Gastrocnemius medialis (tissue), 4 donors: ENCODE results near the gene CAV1. TPM values are rescaled to one million over a fixed set of nuclear protein-coding genes. Genes with fewer than 3 reads are reported as not detected.
"Not testable (repeated sequence)": the region's sequence is repeated elsewhere in the genome, so short reads cannot be mapped to it uniquely, and the experiment has no call there.

ENCODE experiments used
- ATAC-seq, 2 donors: fragments of 150-250 bp; one replicate each; pipeline ENCODE4 v1.9.1; 2016
- DNase-seq, 2 donors: peaks; one replicate each; pipeline ENCODE4 v3.0.0-alpha.2; 2019
- H3K27ac ChIP-seq, 4 donors: fragments of 200-600 bp; sonication (generic); 1 replicate in 1 of 4; 2 replicates in 3 of 4; pipeline ENCODE4 v1.5.1; 2016 to 2018; ENCODE audit warnings: mild to moderate bottlenecking in 2 of 4, moderate library complexity in 1 of 4
- H3K27me3 ChIP-seq, 3 donors: fragments of 200-600 bp; sonication (generic) in 2 of 3; 1 replicate in 1 of 3; 2 replicates in 2 of 3; pipeline versions ENCODE4 v1.5.1 to v1.6.0; 2016 to 2019; ENCODE audit warnings: mild to moderate bottlenecking in 1 of 3, moderate library complexity in 1 of 3
- H3K36me3 ChIP-seq, 2 donors: fragments of 200-600 bp; sonication (generic) in 1 of 2; one replicate each; pipeline ENCODE4 v1.5.1; 2017 to 2018
- H3K4me1 ChIP-seq, 2 donors: fragments of 200-600 bp; sonication (generic) in 1 of 2; one replicate each; pipeline ENCODE4 v1.5.1; 2016 to 2017; ENCODE audit warnings: mild to moderate bottlenecking in 2 of 2
- H3K4me3 ChIP-seq, 4 donors: fragments of 200-600 bp; sonication (generic) in 3 of 4; 1 replicate in 1 of 4; 2 replicates in 3 of 4; pipeline ENCODE4 v1.5.1; 2016 to 2019; ENCODE audit warnings: mild to moderate bottlenecking in 2 of 4
- H3K9me3 ChIP-seq, 3 donors: fragments of 200-600 bp; sonication (generic) in 2 of 3; 1 replicate in 1 of 3; 2 replicates in 2 of 3; pipeline ENCODE4 v1.5.1; 2016 to 2019
- CTCF ChIP-seq, 5 experiments: fragments of 450-650 bp in 3 of 5; fragments of 200-600 bp in 2 of 5; sonication (generic) in 2 of 5; IDR thresholded peaks in 4 of 5; conservative IDR thresholded peaks in 1 of 5; 1 replicate in 4 of 5; 2 replicates in 1 of 5; pipeline ENCODE4 v1.5.1; 2016 to 2019; ENCODE audit warnings: antibody characterized with exemption in 5 of 5, mild to moderate bottlenecking in 3 of 5, moderate library complexity in 3 of 5
- POLR2A ChIP-seq, 2 donors: fragments of 450-650 bp; IDR thresholded peaks; one replicate each; pipeline ENCODE4 v1.6.1; 2017; ENCODE audit warnings: antibody characterized with exemption in 2 of 2, mild to moderate bottlenecking in 2 of 2, moderate library complexity in 2 of 2
- in situ Hi-C, 4 donors: fragments of 200-750 bp; cut with MboI; loops; one replicate each; pipeline versions ENCODE4 v1.15.0 to v1.8.0; 2017; ENCODE audit warnings: low sequenced_read_pairs in 4 of 4
- intact Hi-C: fragments of 100-400 bp; cut with DNase I; formaldehyde crosslinking; loops from one replicate; pipeline ENCODE4 v1.15.1; 2023; ENCODE audit warnings: low total_unique reads
- total RNA-seq, 4 donors: library from RNA; depleted of rRNA; stranded (reverse); fragments of >200 nt; gene quantifications; one replicate each; pipeline versions ENCODE4 v1.1.0 to v1.2.3, GENCODE V29; 2016

The CAV1 gene
- total RNA-seq = 10 to 100 TPM; 64.7 to 87.8 (median 71.2) TPM

- peaks cover 0 to 4% of the 10 kb centered on the region in 2 donors for H3K36me3 ChIP-seq
- peaks cover 0 to 14% of the 10 kb centered on the region in 2 donors for H3K4me1 ChIP-seq
- H3K27me3 ChIP-seq = no peaks in the 10 kb centered on the region
- TF ChIP-seq POLR2A (IDR thresholded peaks at IDR 0.05) = peak; percentile 53 to 67
- TF ChIP-seq CTCF (IDR thresholded peaks at IDR 0.05 in 4 of 5, conservative IDR thresholded peaks at IDR 0.05 in 1 of 5) = peak in 2 of 5 experiments; percentile 9 to 21
- no peaks in the 10 kb centered on the region for H3K9me3 ChIP-seq
- intact Hi-C loops = loop anchor here (2.0 to 5.0 kb wide), 2 partner anchors 24 to 283 kb away; no protein-coding TSS in a partner anchor
- in situ Hi-C loops = loop anchor here (5.0 to 10.0 kb wide), 3 partner anchors 60 to 267 kb away; no protein-coding TSS in a partner anchor
- ATAC-seq = peak; percentile 57 to 59
- peak; percentile 54 to 58 for DNase-seq
- H3K4me3 ChIP-seq = peak within 1 kb of the TSS; percentile 59 to 79 (median 70)
- peak within 1 kb of the TSS; percentile 82 to 85 (median 82) for H3K27ac ChIP-seq
These were observed at the start of gene CAV1 for GRCh38 chr7:116524609-116525297. TSS of gene CAV1 (plus strand) at chr7:116525036. CDS start at chr7:116525063, 27 bp downstream.

DNA sequence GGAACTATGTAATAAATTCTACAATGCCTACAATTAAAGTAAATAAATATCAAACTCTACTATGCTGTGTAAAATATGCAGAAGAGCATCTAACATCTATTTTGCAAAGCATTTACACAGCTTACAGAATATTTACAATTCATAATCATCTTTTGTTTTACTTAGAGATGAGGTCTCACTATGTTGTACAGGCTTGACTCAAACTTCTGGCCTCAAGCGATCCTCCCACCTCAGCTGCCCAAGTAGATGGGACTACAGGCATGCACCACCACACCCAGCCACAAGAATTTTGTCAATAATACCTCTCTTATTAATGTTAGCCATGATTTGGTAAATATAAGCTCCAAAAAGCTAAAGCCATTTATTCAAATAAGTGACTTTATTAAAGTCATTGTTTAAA, 47.2 kb upstream of the CAV1 start:
- intact Hi-C loops (no loop called here), in situ Hi-C loops (no loop called here)
- Histone ChIP-seq H3K4me1 (no peaks in the 10 kb centered on the region), H3K4me3 (no peak overlapping the region), H3K36me3 (no peaks in the 10 kb centered on the region), H3K27me3 (no peaks in the 10 kb centered on the region), H3K27ac (no peak overlapping the region), H3K9me3 (no peaks in the 10 kb centered on the region)
- ATAC-seq = no peak
- DNase-seq = no peak
- TF ChIP-seq POLR2A (IDR thresholded peaks at IDR 0.05) (no peak), CTCF (IDR thresholded peaks at IDR 0.05 in 4 of 5, conservative IDR thresholded peaks at IDR 0.05 in 1 of 5) (no peak)

DNA sequence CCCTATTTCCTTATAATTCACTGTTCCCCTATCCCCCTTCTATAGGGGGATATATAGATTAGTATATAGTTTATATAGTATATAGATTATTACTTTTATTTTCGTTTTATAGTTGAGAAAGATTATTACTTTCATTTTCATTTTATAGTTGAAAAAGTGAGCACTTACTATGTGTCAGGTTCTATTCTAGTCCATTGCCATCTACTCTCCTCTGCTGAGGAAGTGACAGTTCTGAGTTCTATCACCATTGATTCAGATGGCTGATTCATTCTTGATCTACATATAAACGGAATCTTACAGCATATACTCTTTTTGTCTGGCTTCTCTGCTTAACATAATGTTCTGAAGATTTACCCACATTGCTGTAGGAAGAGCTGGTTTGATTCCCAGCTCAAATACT, 46.0 kb upstream of the CAV1 start:
- Histone ChIP-seq H3K27me3 (no peaks in the 10 kb centered on the region), H3K4me3 (no peak overlapping the region), H3K9me3 (no peaks in the 10 kb centered on the region), H3K4me1 (no peaks in the 10 kb centered on the region), H3K27ac (no peak overlapping the region), H3K36me3 (no peaks in the 10 kb centered on the region)
- TF ChIP-seq POLR2A (IDR thresholded peaks at IDR 0.05) = no peak
- TF ChIP-seq CTCF (IDR thresholded peaks at IDR 0.05 in 4 of 5, conservative IDR thresholded peaks at IDR 0.05 in 1 of 5) = no peak
- in situ Hi-C loops (no loop called here), intact Hi-C loops (no loop called here)
- no peak for ATAC-seq
- DNase-seq = no peak

DNA sequence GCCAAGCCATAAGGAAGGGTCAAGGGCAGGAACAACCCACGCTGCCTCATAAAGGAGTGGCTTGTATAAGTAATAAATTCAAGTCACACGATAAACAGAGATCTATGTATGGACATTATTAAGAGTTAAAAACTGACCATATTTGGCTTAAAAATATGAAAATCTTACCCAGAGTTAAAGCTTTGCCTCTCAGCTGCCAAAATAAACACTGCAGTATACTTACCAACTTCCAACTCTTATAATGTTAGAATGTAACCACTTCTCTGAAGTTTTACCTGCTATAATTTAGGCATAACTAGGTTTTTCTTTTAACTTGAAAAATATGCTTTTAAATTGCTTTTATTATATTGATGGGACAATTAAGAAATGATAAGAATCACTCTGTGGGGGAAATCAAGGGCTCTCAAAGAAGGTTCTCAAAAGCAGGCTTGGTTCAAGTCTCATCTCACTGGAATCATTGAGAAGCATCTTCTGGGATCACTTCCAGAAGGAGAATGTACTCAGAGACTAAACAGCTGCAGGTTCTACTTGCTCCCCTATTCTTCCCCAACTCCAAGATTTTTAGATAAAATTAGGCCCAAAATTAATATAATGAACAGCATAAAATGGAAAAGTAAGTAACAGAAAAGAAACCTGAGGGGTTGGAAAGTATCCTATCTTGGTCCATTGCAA, 41.4 kb upstream of the CAV1 start:
- H3K27ac ChIP-seq = no peak overlapping the region
- H3K36me3 ChIP-seq = no peaks in the 10 kb centered on the region
- in situ Hi-C loops = no loop called here
- no peaks in the 10 kb centered on the region for H3K4me1 ChIP-seq
- H3K9me3 ChIP-seq = no peaks in the 10 kb centered on the region
- ATAC-seq (no peak), DNase-seq (no peak)
- H3K4me3 ChIP-seq = no peak overlapping the region
- intact Hi-C loops = no loop called here
- H3K27me3 ChIP-seq = no peaks in the 10 kb centered on the region
- TF ChIP-seq POLR2A (IDR thresholded peaks at IDR 0.05) (no peak), CTCF (IDR thresholded peaks at IDR 0.05 in 4 of 5, conservative IDR thresholded peaks at IDR 0.05 in 1 of 5) (no peak)

DNA sequence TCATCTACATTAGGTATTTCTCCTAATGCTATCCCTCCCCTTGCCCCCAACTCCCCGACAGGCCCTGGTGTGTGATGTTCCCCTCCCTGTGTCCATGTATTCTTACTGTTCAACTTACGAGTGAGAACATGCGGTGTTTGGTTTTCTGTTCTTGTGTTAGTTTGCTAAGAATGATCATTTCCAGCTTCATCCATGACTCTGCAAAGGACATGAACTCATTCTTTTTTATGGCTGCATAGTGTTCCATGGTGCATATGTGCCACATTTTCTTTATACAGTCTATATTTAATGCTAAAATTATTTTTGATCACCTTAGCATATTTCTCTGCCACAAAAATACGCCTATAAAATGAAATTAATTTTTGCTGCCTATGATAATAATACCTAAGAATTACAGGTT, 40.4 kb upstream of the CAV1 start:
- H3K9me3 ChIP-seq, H3K4me1 ChIP-seq, H3K27me3 ChIP-seq, H3K36me3 ChIP-seq, H3K4me3 ChIP-seq, H3K27ac ChIP-seq, intact Hi-C loops, in situ Hi-C loops, ATAC-seq, DNase-seq: not testable (repeated sequence)
